ENCODE results near the gene TP53INP2. TPM values are rescaled to one million over a fixed set of nuclear protein-coding genes. Genes with fewer than 3 reads are reported as not detected.
"Not testable (repeated sequence)": the region's sequence is repeated elsewhere in the genome, so short reads cannot be mapped to it uniquely, and the experiment has no call there.

Gene TP53INP2, protein sequence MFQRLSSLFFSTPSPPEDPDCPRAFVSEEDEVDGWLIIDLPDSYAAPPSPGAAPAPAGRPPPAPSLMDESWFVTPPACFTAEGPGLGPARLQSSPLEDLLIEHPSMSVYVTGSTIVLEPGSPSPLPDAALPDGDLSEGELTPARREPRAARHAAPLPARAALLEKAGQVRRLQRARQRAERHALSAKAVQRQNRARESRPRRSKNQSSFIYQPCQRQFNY
- total RNA-seq (2013), result 1.7 TPM
- 10 to 100 TPM in 1 of 3 donors, under 1 TPM in 2; 0.46 to 20.6 (median 0.66) TPM for polyA plus RNA-seq
- 5.8 and 6.4 TPM in 2 replicates for polyA minus RNA-seq
- 22.8 to 114 (median 41.7) reads per million in 11 experiments for total RNA-seq

DNA sequence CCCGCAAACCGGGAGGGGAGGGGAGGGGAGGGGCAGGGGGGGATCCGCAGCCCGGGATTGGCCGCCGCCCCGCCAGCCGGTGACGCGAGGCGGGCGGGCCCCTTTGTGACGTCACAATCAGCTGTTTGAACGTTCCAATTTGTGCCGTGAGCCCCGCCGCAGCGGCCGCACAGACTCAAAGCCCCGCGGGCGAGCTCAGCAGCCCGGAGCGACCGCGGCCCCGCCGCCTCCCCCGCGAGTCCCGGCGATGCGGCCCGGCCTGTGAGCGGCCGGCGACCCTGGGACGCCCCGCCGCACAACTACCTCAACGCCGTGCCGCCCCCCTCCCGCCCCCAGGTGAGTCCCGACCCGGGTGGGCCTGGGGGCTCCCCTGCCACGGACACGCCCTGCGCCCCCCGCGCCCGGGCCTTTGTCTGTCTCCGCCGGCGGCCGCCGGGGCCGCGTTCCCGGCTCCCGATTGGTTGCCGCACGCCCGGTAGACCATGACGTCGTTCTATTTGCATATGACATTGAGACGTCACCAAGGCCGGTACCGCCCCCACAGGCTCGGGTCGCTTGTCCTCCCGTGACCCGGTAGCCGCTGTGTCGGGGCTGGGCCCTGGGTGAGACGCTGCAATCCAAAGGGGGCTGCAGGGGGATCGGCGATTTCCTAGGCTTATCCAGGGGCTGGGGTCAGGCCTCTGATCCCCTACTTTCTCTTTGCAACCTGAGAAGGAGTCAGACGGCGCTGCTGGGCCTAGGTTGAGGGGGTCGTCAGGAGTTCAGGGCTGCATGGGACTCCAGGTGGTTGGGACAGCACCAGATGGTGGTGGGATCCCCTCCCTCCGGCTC, at the start of gene TP53INP2:
Gene TP53INP2 (plus strand): TSS at position 168 of the 831 bp plus-strand sequence. CDS start 4,396 bp downstream, outside the sequence.
- Histone ChIP-seq H3K27ac (ENCODE audit: low read depth in 1 of 2, low read length in 2 of 2) (peak within 1 kb of the TSS; percentile 30 to 94), H3K4me1 (ENCODE audit: control insufficient read depth in 1 of 2, insufficient read depth in 2 of 2, low read length in 2 of 2) (peaks cover 29 to 38% of the 10 kb centered on the region in 2 donors), H3K4me2 (replicated peaks; ENCODE audit: extremely low read depth, low read length, poor library complexity, severe bottlenecking) (peak within 1 kb of the TSS; percentile 93), H3K9ac (ENCODE audit: insufficient read depth, low read length, poor library complexity, severe bottlenecking) (peak within 1 kb of the TSS; percentile 98), H2AFZ (ENCODE audit: insufficient read depth, low read depth, low read length, poor library complexity, severe bottlenecking) (peak within 1 kb of the TSS; percentile 82), H3K9me3 (replicated peaks in 1 of 2; ENCODE audit: control insufficient read depth in 1 of 2, insufficient read depth in 1 of 2, low read length in 2 of 2) (no peaks in the 10 kb centered on the region), H3K27me3 (ENCODE audit: control insufficient read depth in 2 of 2, insufficient read depth in 2 of 2, low read length in 2 of 2) (peaks cover 0 to 22% of the 10 kb centered on the region in 2 donors), H3K36me3 (replicated peaks in 1 of 2; ENCODE audit: control insufficient read depth in 1 of 2, insufficient read depth in 2 of 2, low read length in 2 of 2) (no peaks in the 10 kb centered on the region), H4K20me1 (ENCODE audit: insufficient read depth, low read length) (no peaks in the 10 kb centered on the region), H3K4me3 (replicated peaks in 1 of 3; ENCODE audit: low read depth in 2 of 3, low read length in 3 of 3) (peak within 1 kb of the TSS; percentile 49 to 82 (median 76)), H3K79me2 (ENCODE audit: insufficient read depth, low read length) (no peaks in the 10 kb centered on the region)
- Mint-ChIP-seq H3K27me3 (ENCODE audit: low read depth in 3 of 3) (peaks cover 20 to 28% (median 25%) of the 10 kb centered on the region in 3 donors), H3K9me3 (no peaks in the 10 kb centered on the region), H3K4me3 (peak within 1 kb of the TSS; percentile 95 to 98), H3K27ac (peak within 1 kb of the TSS; percentile 93 to 97 (median 95)), H3K36me3 (peaks cover 0 to 6% of the 10 kb centered on the region in 2 donors), H3K4me1 (peaks cover 40% of the 10 kb centered on the region)
- WGBS (ENCODE audit: insufficient coverage), result under 1% methylated on average over 78 of the region's 82 CpGs
- intact Hi-C loops (cut with micrococcal nuclease), result loop anchor here (2.0 to 5.0 kb wide), 4 partner anchors 28 to 167 kb away; partner anchors contain the start of genes MAP1LC3A (in 1 of the 2) and PIGU (in 1 of the 2)
- TF ChIP-seq, protein P1, sequence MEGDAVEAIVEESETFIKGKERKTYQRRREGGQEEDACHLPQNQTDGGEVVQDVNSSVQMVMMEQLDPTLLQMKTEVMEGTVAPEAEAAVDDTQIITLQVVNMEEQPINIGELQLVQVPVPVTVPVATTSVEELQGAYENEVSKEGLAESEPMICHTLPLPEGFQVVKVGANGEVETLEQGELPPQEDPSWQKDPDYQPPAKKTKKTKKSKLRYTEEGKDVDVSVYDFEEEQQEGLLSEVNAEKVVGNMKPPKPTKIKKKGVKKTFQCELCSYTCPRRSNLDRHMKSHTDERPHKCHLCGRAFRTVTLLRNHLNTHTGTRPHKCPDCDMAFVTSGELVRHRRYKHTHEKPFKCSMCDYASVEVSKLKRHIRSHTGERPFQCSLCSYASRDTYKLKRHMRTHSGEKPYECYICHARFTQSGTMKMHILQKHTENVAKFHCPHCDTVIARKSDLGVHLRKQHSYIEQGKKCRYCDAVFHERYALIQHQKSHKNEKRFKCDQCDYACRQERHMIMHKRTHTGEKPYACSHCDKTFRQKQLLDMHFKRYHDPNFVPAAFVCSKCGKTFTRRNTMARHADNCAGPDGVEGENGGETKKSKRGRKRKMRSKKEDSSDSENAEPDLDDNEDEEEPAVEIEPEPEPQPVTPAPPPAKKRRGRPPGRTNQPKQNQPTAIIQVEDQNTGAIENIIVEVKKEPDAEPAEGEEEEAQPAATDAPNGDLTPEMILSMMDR (IDR thresholded peaks at IDR 0.05), result no peak
- DNase-seq, result peak; percentile 93 to 95 (median 93)

DNA sequence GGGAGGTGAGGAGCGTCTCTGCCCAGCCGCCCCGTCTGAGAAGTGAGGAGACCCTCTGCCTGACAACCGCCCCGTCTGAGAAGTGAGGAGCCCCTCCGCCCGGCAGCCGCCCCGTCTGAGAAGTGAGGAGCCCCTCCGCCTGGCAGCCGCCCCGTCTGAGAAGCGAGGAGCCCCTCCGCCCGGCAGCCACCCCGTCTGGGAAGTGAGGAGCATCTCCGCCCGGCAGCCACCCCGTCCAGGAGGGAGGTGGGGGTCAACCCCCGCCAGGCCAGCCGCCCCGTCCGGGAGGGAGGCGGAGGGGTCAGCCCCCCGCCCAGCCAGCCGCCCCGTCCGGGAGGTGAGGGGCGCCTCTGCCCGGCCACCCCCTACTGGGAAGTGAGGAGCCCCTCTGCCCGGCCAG, 45.5 kb upstream of the TP53INP2 start:
- H3K27me3 Mint-ChIP-seq (ENCODE audit: low read depth in 3 of 3); H3K4me3 ChIP-seq (replicated peaks in 1 of 3; ENCODE audit: low read depth in 2 of 3, low read length in 3 of 3); H3K4me3 Mint-ChIP-seq; H3K9me3 ChIP-seq (replicated peaks in 1 of 2; ENCODE audit: control insufficient read depth in 1 of 2, insufficient read depth in 1 of 2, low read length in 2 of 2); H3K4me2 ChIP-seq (replicated peaks; ENCODE audit: extremely low read depth, low read length, poor library complexity, severe bottlenecking); intact Hi-C loops (cut with micrococcal nuclease); H3K9ac ChIP-seq (ENCODE audit: insufficient read depth, low read length, poor library complexity, severe bottlenecking); H2AFZ ChIP-seq (ENCODE audit: insufficient read depth, low read depth, low read length, poor library complexity, severe bottlenecking); H3K4me1 Mint-ChIP-seq; H4K20me1 ChIP-seq (ENCODE audit: insufficient read depth, low read length); DNase-seq; H3K9me3 Mint-ChIP-seq; H3K27ac ChIP-seq (ENCODE audit: low read depth in 1 of 2, low read length in 2 of 2); H3K27me3 ChIP-seq (ENCODE audit: control insufficient read depth in 2 of 2, insufficient read depth in 2 of 2, low read length in 2 of 2); H3K79me2 ChIP-seq (ENCODE audit: insufficient read depth, low read length); H3K36me3 ChIP-seq (replicated peaks in 1 of 2; ENCODE audit: control insufficient read depth in 1 of 2, insufficient read depth in 2 of 2, low read length in 2 of 2); H3K4me1 ChIP-seq (ENCODE audit: control insufficient read depth in 1 of 2, insufficient read depth in 2 of 2, low read length in 2 of 2): not testable (repeated sequence)
- H3K36me3 Mint-ChIP-seq, result peaks cover 1 to 26% of the 10 kb centered on the region in 2 donors
- 100% methylated on average over 3 of the region's 31 CpGs for WGBS (ENCODE audit: insufficient coverage)
- H3K27ac Mint-ChIP-seq, result peak overlapping the region in 1 of 7 donors; percentile 8

DNA sequence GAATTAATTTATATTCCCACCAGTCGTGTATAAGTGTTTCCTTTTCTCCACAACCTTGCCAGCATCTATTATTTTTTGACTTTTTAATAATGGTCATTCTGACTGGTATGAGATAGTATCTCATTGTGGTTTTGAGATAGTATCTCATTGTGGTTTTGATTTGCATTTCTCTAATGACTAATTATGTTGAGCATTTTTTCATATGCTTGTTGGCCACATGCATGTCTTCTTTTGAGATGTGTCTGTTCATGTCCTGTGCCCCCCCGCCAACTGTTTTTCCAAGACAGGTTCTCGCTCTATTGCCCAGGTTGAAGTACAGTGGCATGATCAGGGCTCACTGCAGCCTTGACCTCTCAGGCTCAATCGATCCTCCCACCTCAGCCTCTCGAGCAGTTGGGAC, 42.3 kb upstream of the TP53INP2 start:
- H4K20me1 ChIP-seq (ENCODE audit: insufficient read depth, low read length); H3K36me3 Mint-ChIP-seq; H3K4me3 Mint-ChIP-seq; intact Hi-C loops (cut with micrococcal nuclease); DNase-seq; H3K9me3 Mint-ChIP-seq; H3K9me3 ChIP-seq (replicated peaks in 1 of 2; ENCODE audit: control insufficient read depth in 1 of 2, insufficient read depth in 1 of 2, low read length in 2 of 2); H3K4me1 Mint-ChIP-seq; H3K4me3 ChIP-seq (replicated peaks in 1 of 3; ENCODE audit: low read depth in 2 of 3, low read length in 3 of 3); H3K4me1 ChIP-seq (ENCODE audit: control insufficient read depth in 1 of 2, insufficient read depth in 2 of 2, low read length in 2 of 2); H3K36me3 ChIP-seq (replicated peaks in 1 of 2; ENCODE audit: control insufficient read depth in 1 of 2, insufficient read depth in 2 of 2, low read length in 2 of 2); H3K27ac Mint-ChIP-seq; H3K79me2 ChIP-seq (ENCODE audit: insufficient read depth, low read length); H2AFZ ChIP-seq (ENCODE audit: insufficient read depth, low read depth, low read length, poor library complexity, severe bottlenecking); H3K4me2 ChIP-seq (replicated peaks; ENCODE audit: extremely low read depth, low read length, poor library complexity, severe bottlenecking); H3K9ac ChIP-seq (ENCODE audit: insufficient read depth, low read length, poor library complexity, severe bottlenecking); H3K27ac ChIP-seq (ENCODE audit: low read depth in 1 of 2, low read length in 2 of 2); H3K27me3 ChIP-seq (ENCODE audit: control insufficient read depth in 2 of 2, insufficient read depth in 2 of 2, low read length in 2 of 2); H3K27me3 Mint-ChIP-seq (ENCODE audit: low read depth in 3 of 3): not testable (repeated sequence)
- 100% methylated on average over 2 of the region's 5 CpGs for WGBS (ENCODE audit: insufficient coverage)

Measured in CD14-positive monocyte (primary cell).